Endothelial cell of hepatic sinusoid (primary cell): ENCODE results near the gene PLCB4.

Source experiments
- in situ Hi-C: cut with HindIII; loops from 2 replicates; pipeline ENCODE4 v1.10.0; 2017; ENCODE audit warnings: low sequenced_read_pairs

PLCB4 gene

DNA sequence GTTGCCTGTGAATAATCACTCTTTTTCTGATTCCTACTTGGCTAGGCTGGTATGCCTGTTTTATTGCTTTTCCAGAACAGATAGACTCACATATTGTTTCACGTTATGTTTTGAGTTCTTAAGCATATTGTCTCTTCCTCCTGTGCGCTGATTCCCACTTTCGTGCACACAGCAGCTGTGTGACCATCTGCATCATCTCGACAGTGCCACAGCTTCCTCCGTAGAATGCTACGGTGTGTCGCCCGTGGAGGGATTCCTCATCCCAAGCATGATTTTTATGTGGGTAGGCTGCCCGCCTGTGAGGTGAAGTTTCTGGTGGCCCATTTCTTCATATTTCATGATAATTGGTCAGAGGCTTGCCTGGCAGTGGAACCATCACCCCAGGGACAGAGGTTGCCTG, 31.8 kb downstream of the PLCB4 start:
- in situ Hi-C loops, result no loop called here

DNA sequence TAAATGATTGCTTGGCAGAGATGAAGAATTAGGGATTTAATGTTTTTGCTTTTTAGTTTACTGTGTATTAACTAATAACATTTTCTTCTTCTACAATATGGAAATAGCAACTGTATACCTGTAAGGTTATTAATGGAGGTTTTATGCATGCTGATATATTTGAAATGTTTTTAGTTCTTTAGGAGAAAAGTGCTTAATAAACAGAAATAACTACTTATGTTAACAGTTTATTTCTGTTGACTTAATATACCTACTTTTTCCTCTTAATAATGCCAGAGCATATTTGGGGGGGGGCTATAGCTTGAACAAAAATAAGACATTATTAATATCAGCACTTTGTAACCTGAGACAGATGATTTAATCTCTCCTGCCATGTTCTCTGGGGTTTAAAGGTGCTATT, 33.6 kb downstream of the PLCB4 start:
- in situ Hi-C loops, result no loop called here

DNA sequence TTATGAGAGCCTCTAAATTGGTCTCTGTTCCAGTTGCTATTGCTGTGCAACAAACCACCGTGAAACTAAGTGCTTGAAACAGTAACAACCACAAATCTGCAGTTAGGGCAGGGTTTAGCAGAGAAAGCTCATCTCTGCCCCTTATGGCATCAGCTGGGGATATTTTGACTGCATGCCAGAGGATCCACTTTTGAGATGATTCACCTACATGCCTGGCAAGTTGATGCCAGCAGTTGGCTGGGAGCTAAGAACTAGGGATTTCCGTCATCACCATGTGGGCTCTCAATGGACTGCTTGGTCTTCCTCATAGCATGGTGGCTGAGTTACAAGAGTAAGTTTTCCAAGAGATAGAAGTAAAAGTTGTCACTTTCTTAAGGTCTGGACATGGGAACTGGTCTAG, 35.1 kb downstream of the PLCB4 start:
- in situ Hi-C loops, result no loop called here

DNA sequence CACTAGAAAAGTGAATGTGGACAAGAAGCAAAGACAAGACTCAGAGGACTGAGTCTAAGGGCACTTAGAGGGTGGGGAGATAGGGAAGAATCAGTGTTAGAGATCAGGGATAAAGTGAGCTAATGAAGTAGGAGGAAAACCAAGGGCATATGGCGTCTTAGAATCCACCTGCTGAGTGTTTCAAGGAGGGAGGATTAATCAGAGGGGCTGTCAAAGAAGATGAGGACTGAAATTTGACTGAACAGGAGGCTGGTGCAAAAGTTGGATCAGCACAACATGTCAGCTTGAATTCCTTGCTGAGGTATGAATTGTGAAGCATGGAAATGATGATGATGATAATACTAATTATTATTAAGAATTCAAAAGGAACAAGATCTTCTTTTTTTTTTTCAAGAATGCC, 39.4 kb downstream of the PLCB4 start:
- in situ Hi-C loops, result no loop called here

DNA sequence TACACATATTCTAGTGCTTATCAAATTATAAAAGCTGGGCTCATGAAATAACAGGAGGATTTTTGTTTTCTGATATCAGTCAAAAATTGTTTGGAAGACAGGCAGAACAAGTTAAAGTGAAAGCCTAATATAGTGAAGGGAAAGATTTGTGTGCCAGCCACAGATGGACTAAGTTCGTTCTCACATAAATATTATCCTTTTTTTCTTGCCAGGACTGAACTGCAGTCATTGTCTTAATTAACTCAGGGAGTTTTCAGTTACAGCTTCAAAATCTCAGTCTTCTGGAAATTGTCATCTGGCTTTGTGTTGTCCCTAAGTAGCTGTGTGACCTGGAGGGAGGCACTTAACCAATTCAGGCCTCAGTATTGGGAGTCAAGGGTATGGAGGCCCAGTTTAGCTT, 40.7 kb downstream of the PLCB4 start:
- in situ Hi-C loops, result no loop called here

DNA sequence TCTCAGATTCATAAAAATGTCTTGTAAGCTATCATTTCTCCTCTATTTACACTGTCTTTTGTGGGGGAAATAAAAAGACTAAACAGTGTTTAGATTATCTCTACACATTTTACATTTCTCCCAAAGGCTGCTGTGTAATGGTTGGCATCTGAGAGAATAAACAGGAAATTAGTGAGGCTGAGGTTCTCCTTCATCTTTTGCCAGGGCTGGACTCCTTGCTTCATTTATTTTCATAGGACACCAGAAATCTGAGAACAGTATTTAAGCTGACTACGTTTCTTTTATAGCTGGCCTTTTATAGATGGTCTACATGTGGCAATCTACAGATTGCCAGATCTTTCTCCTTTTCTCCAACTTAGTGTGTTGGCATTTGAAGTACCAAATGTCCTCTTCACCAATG, 41.5 kb downstream of the PLCB4 start:
- in situ Hi-C loops, result no loop called here

DNA sequence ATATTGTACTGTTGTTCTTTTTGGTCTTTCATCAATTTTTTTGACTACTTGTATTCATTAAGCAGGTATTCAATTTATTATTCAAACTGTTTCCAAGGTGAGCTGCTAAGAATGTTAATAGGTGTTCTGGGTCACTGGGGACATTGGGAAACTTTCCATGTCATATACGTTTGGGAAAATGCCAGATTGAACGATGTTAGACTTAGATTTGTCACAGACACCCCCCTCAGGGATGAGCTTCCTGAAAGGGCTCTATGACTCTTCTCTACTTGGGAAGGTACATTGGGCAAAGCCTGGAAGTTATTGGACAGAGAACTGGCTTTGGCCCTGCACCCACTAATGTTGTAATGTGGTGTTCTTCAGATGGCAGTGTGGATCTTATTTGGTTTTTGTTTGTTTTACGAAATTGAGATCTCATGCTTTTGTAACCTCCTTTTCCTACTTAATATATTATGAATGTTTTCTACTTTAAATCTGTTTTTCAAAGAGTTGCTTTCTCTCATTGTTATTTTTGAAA, 42.1 kb downstream of the PLCB4 start:
- in situ Hi-C loops, result no loop called here

DNA sequence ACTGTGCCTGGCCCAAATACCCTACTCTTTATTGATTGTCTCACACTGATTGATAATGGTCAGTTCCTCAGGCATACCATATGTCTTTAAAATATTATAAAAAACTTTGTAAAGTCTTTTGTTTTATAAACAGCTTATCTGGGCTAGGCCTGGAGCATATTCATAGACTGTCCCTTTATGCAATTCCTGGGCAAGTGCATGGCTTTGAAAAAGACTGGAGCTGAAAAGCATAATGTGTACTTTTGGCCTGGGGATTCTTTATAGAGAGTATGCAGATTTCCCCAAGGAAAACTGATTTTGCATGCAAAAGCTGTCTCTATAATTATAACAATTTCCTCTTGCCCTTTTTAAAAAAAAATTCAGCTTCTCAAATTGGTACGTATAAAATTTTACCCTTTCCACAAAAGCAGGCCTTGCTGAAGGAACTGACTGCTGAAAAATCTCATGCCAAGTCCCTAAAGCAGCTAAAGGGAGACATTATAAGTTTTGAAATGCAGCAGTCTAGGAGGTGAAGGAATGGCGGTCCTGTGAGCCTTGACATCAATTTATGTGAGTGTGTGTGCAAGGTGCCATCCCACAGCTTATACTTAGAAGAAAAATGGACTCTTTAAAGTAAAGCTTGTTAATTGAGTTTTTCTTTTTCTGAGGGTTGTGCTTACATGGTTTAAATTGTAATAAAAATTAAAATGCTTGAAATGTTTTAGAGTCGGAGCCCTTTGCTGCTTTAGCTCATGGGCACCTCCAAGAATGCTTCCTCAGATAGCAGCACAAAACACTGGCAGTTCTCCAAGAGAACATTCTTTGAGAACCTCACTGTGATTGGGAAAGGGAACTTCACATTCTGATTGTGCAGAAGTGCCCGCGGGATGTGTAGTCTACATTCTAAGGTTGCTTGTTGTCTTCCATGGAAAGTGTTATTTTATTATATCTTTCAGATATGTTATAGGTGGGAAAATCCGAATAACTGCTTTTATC, 43.9 kb downstream of the PLCB4 start:
- in situ Hi-C loops, result no loop called here

DNA sequence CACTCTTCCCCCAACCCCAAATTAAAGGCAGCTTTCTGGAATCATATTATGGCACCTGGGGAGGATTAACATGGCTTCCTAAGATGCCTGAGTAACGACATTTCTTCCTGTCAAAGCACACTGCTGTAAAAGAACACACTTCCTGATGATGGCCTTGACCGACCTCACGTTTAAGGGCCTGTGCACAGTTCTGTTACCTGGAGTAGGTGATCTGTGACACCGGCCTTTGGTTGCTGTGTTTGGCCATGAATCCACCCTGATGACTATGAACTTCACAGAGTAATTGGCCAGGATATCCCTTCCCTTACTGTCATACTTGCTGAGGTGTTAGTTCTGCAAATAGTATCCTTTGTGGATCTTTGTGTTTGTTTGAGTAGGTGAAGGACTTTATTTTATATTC, 45.8 kb downstream of the PLCB4 start:
- in situ Hi-C loops, result no loop called here

DNA sequence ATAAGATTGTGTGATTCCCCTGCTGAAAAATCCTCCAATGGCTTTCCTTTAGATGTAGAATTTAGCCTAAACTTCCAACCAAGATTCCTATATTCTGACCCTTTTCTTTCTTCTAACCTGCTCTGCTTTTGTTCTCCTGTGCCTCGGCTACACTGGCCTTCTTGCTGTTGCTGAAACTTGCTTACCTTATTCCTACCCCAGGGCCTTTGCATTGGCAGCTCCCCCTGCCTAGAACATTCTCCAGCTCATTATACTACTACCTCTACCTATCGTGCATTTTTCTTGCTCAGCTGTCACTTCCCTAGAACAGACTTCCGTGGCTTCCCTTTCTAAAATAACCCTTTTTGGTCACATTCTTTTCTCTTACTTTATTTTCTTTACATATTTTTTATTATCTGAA, 48.7 kb downstream of the PLCB4 start:
- in situ Hi-C loops, result no loop called here

DNA sequence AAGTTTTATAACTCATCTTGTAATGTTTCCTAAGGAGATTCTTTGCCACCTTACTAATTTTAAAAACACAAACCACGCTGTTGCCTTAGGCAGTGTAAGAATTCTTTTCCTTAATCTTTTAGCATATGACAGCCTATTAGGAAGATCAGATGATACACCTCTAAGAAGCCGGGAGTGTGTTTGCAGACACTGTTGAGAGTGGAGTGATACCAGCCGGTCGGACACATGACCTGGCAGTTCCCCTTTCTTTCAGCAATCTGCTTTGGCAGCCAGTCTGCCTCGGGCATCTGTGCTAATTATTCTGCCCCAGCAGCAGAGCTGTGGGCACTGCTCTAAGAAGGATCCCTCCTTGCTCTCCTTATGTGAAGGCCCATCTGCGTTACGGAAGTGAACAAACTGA, 50.9 kb downstream of the PLCB4 start:
- in situ Hi-C loops, result no loop called here

DNA sequence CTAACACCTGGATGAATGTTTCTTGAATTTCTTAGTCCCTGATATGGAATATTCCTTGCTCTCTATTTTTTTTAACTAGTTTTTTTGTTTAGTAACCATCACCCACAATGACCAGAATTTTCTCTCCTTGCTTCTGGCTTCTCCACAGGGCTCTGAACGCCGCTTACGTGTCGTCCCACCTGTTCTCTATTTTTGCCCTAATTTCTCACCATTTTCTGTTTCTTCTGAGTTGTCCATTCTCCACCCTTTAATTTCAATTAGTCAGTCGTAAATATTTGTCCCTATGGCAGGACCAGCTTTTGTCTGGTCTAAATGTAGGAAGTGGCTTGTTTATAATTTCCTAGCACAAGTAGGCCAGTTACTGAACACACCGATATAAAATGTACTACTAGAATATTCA, 52.3 kb downstream of the PLCB4 start:
- in situ Hi-C loops, result no loop called here

DNA sequence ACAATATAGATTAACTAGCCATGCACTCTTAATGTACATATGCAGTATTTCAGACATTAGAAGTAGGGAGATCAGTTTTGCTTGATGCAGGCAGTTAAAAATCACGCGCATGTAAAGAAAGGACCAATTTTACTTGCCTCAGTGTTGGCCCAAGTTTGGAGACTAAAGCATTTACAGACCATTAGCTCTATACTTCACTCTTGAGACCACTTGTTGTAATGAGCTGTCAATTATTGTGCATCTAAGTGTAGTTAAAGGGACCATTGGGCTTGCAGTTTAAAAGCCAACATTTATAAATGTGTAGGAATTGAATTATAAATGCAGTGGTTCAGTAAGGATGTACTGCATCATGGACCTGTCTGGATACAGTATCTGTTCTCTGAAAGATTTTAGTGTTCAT, 53.7 kb downstream of the PLCB4 start:
- in situ Hi-C loops, result no loop called here

DNA sequence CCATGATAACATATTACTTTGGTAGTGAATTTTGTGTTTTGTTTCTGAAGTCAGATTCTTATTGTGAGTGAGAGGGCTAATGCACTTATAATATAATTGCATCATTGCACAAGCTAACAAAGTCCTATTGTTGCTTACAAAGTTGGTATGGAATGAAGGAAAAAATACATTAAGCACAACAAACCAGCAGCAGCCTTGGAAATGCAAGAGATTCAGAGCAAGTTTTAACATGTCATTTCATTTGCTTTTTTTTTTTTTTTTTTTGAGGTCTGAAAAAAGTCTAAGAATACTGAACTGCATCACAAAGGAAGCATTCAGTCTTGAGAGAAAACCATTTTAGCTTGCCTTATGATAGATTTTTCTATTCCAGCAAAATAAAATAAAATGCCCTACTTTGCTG, 57.6 kb downstream of the PLCB4 start:
- in situ Hi-C loops, result no loop called here

DNA sequence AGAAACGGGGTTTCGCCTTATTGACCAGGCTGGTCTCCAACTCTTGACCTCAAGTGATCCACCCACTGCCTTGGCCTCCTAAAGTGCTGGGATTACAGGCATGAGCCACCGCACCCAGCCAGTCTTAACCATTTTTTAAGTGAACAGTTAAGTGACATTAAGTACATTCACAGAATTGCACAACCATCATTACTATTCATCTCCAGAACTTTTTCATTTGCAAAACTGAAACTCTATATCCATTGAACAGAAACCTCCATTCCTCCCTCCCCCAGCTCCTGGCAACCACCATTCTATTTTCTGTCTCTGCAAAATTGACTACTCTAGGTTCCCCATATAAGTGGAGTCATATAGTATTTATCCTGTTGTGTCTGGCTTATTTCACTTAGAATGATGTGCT, 59.7 kb downstream of the PLCB4 start:
- in situ Hi-C loops, result no loop called here

DNA sequence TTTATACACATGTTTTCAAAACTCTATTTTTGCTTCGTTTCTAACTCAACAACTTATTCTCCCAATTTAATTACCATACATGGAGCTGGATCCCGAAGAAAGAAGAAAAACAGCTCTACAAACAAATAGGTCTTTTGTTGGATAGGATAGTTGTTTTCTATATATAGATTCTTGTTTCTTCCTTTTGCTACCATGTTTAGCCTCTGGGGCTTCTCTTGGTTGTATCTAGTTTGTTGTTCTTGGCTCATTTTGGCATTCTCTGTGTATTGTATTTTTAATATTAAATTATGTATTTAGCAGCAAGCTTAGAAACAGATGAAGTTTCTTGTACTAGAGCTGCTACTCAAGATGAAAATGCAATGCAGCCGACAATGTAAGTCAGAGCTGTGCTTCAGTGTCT, 60.9 kb downstream of the PLCB4 start:
- in situ Hi-C loops, result loop anchor here (10.0 kb wide), 1 partner anchor 355 kb away; no protein-coding TSS in a partner anchor

DNA sequence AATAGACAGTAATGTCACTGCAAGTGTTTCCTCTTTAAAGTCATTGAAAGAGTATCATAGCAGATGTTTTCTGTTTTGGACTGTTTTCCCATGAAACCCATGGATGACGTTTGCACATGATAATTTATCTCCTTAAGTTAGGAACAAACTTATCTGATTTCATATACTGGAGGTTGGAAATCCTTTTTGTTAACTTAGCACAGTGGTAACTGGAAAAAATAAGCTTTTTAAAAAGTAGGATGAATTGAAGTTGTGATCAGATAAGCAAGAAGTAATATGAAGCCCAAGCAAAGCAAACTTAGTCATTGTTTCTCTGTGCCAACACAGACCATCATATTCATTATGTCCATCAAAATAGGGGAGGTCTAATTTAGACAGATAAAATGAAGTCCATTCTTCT, 61.6 kb downstream of the PLCB4 start:
- in situ Hi-C loops, result loop anchor here (10.0 kb wide), 1 partner anchor 356 kb away; no protein-coding TSS in a partner anchor

DNA sequence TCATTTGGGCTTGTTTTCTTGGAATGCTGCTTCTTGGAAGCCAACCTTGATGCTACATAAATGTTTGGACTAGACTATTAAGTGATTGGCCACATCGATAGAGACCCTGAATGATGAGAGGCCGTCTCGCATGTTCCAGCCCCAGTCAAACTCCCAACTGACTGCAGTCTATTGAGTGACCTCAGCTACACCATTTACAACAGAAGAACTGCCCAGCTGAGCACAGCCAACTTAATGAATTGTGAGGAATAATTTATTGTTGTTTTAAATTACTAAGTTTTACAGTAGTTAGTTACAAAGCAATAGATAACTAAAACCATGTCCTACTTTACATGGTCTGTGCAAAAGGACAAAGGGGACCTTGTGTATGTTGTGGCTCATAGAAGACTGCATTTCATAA, 63.0 kb downstream of the PLCB4 start:
- in situ Hi-C loops, result loop anchor here (10.0 kb wide), 1 partner anchor 357 kb away; no protein-coding TSS in a partner anchor

DNA sequence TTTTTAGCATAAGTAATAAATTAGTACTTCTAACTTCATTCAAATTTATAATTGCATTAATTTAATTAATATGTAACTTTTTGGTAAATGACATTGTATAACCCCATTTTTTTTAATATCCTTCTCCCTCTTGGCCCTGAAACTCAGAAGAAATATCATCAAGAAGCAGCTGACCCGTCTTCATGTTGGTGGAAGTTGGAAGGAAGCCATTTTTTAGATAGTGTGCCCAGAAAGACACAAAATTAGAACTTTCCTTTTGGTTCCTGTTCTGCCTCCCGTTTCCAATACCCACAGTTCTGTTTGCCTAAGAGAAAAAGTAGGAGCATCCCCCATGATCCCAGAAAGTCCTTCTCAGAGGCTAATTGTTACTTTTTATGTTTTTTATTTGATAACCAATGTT, 65.5 kb downstream of the PLCB4 start:
- in situ Hi-C loops, result loop anchor here (10.0 kb wide), 1 partner anchor 360 kb away; no protein-coding TSS in a partner anchor

DNA sequence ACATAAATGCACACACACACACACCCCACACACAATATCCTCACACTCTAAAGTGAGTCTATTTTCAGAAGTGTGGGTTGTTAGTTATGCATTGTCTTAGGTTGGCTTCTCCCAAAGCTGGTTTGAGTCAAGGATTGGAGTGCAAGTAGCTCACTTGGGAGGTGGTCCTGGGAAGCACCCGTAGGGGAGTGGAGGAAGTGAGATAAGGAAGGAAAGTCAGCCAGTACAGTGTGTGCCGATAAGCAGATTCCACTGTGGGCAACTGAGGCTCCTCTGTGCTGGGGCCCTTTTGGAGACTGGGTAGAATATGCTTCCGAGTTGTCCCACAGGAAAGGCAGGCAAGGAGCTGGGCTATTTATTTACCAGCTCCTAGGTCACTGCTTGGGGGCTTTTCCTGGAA, 67.2 kb downstream of the PLCB4 start:
- in situ Hi-C loops, result loop anchor here (10.0 kb wide), 1 partner anchor 361 kb away; no protein-coding TSS in a partner anchor

DNA sequence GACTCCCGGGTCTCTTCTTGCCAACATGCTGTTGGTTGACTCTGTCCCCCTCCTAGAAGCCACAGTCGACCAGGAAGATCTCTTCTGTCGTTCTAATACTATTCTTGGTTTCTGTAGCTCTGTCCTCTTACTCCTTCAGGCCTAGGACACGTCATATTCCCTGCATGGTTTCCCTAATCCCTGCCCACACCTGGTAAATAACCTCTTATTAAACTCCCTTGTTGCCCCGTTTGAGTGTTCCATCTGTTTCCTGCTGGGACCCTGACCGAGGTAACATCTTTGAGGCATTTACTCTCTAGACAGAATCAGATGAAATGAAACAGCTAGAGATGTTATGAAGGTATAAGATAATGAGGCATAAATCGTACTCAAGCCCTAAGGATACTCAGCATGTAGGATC, 68.1 kb downstream of the PLCB4 start:
- in situ Hi-C loops, result loop anchor here (10.0 kb wide), 1 partner anchor 362 kb away; no protein-coding TSS in a partner anchor
